Immature natural killer cell (primary cell): Measurements from ENCODE around the gene TEX54. TPM values are rescaled to one million over a fixed set of nuclear protein-coding genes. Genes with fewer than 3 reads are reported as not detected.
"Not testable (repeated sequence)": the region's sequence is repeated elsewhere in the genome, so short reads cannot be mapped to it uniquely, and the experiment has no call there.

Experiments
- DNase-seq, 3 donors: peaks; one replicate each; pipeline ENCODE4 v3.0.0; 2022; ENCODE audit warnings: mixed read lengths in 1 of 3
- H3K27ac Mint-ChIP-seq, 6 donors: one replicate each; pipeline ENCODE4 v1.8.0; 2020; ENCODE audit warnings: mixed read lengths in 6 of 6, mild to moderate bottlenecking in 5 of 6, inconsistent platforms in 4 of 6, moderate library complexity in 3 of 6
- H3K27me3 Mint-ChIP-seq, 3 donors: one replicate each; pipeline ENCODE4 v1.8.0; 2020 to 2021; ENCODE audit warnings: low read depth in 3 of 3, mild to moderate bottlenecking in 3 of 3, mixed read lengths in 3 of 3, moderate library complexity in 3 of 3, inconsistent platforms in 1 of 3
- H3K36me3 Mint-ChIP-seq, 3 donors: one replicate each; pipeline ENCODE4 v1.8.0; 2020; ENCODE audit warnings: mixed read lengths in 3 of 3, inconsistent platforms in 2 of 3, mild to moderate bottlenecking in 2 of 3
- H3K4me1 Mint-ChIP-seq, 2 donors: one replicate each; pipeline ENCODE4 v1.8.0; 2020; ENCODE audit warnings: inconsistent platforms in 2 of 2, mild to moderate bottlenecking in 2 of 2, mixed read lengths in 2 of 2, moderate library complexity in 1 of 2
- H3K4me3 Mint-ChIP-seq, 5 donors: one replicate each; pipeline ENCODE4 v1.8.0; 2020; ENCODE audit warnings: mild to moderate bottlenecking in 5 of 5, mixed read lengths in 5 of 5, inconsistent platforms in 3 of 5, moderate library complexity in 3 of 5
- H3K9me3 Mint-ChIP-seq, 6 donors: one replicate each; pipeline ENCODE4 v1.8.0; 2020; ENCODE audit warnings: mild to moderate bottlenecking in 6 of 6, mixed read lengths in 6 of 6, inconsistent platforms in 4 of 6, moderate library complexity in 3 of 6
- polyA plus RNA-seq, 3 donors: library from polyadenylated mRNA; unstranded; fragments of 300-500 nt; fragmentation: Illumina TruSeq; gene quantifications; one replicate each; pipeline ENCODE4 v1.2.3, GENCODE V29; 2021

The TEX54 gene
- polyA plus RNA-seq, 3 donors from 2014 or later = 2.0 to 3.1 TPM; not detected in 1

DNA sequence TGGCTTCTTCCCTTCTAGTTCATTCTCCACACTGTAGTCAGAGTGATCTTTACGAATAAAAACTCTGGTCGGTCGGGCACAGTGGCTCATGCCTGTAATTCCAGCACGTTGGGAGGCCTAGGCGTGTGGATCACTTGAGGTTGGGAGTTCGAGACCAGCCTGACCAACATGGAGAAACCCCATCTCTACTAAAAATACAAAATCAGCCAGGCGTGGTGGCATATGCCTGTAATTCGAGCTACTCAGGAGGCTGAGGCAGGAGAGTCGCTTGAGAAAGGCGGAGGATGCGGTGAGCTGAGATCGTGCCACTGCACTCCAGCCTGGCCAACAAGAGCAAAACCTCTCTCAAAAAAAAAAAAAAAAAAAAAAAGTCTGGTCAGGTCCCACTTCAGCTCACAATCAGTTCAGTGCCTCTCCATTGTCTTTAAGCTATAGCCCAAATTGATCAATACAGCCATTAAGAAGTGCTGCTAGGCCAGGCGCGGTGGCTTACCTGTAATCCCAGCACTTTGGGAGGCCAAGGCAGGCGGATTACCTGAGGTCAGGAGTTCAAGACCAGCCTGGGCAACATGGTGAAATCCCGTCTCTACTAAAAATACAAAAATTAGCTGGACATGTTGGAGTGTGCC lies 29.0 kb upstream of the TEX54 start:
- H3K4me1 Mint-ChIP-seq, H3K27me3 Mint-ChIP-seq, H3K27ac Mint-ChIP-seq, H3K9me3 Mint-ChIP-seq, DNase-seq, H3K36me3 Mint-ChIP-seq, H3K4me3 Mint-ChIP-seq: not testable (repeated sequence)

DNA sequence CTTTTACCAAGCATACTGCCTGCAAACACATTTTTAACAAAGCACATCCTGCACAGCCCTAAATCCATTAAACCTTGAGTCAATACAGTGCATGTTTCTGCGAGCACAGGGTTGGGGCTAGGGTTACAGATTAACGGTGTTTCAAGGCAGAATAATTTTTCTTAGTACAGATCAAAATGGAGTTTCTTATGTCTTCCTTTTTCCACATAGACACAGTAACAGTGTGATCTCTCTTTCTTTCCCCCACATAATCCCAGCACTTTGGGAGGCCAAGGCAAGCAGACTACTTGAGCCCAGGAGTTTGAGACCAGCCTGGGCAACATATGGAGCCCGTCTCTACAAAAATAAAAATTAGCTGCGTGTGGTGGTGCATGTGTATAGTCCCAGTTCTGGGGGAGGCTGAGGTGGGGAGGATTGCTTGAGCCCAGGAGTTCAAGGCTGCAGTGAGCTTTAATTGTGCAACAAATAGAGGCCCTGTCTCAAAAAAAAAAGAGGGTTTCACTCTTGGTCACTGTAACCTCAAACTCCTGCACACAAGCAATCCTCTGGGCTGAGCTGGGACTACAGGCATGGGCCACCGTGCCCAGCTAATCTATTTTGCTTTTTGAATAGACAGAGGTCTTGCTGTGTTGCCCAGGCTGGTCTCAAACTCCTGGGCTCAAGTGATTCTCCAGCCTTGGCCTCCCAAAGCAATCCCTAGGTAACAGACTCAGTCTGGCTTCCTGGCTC lies 28.4 kb upstream of the TEX54 start:
- Mint-ChIP-seq H3K36me3 (no peaks in the 10 kb centered on the region), H3K9me3 (no peaks in the 10 kb centered on the region), H3K4me1 (peaks cover 13 to 14% of the 10 kb centered on the region in 2 donors), H3K27me3 (peaks cover 2 to 12% (median 6%) of the 10 kb centered on the region in 3 donors), H3K27ac (no peak overlapping the region), H3K4me3 (no peak overlapping the region)
- no peak for DNase-seq

DNA sequence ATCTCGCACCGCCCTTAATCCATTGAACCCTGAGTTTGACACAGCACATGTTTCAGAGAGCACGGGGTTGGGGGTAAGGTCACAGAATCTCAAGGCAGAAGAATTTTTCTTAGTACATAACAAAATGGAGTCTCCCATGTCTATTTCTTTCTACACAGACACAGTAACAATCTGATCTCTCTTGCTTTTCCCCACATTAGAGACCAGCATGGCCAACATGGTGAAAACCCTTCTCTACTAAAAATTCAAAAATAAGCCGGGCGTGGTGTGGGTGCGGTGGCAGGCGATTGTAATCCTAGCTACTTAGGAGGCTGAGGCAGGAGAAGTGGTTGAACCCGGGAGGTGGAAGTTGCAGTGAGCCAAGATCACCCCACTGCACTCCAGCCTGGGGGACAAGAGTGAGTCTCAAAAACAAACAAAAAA lies 26.7 kb upstream of the TEX54 start:
- not testable (repeated sequence) for H3K9me3 Mint-ChIP-seq, H3K4me3 Mint-ChIP-seq, H3K27ac Mint-ChIP-seq

DNA sequence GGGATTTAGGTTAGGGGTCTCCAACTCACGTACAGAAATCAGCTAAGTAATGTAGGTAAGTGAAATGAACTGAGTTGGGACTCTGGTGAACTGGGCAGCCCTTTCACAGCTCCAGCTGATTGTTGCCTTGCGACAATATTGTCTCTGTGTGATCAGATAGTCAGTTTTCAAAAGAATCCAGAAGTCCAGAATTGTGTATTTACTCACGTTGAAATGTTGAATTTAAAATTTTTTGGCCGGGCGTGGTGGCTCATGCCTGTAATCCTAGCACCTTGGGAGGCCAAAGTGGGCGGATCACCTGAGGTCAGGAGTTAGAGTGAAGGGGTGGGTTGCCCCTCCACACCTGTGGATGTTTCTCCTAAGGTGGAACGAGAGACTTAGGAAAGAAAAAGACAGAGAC lies 25.6 kb upstream of the TEX54 start:
- Mint-ChIP-seq H3K9me3 (no peaks in the 10 kb centered on the region), H3K4me1 (peaks cover 41 to 42% of the 10 kb centered on the region in 2 donors), H3K27ac (no peak overlapping the region), H3K36me3 (peaks cover 0 to 19% (median 10%) of the 10 kb centered on the region in 3 donors), H3K4me3 (no peak overlapping the region), H3K27me3 (peaks cover 12 to 24% (median 14%) of the 10 kb centered on the region in 3 donors)
- DNase-seq = no peak

More for the DNA sequence above, 26.7 kb upstream of the TEX54 start:
- H3K36me3 Mint-ChIP-seq, DNase-seq: not testable (repeated sequence)
- H3K27me3 Mint-ChIP-seq = peaks cover 12 to 24% (median 14%) of the 10 kb centered on the region in 3 donors
- H3K4me1 Mint-ChIP-seq = peaks cover 30 to 31% of the 10 kb centered on the region in 2 donors

DNA sequence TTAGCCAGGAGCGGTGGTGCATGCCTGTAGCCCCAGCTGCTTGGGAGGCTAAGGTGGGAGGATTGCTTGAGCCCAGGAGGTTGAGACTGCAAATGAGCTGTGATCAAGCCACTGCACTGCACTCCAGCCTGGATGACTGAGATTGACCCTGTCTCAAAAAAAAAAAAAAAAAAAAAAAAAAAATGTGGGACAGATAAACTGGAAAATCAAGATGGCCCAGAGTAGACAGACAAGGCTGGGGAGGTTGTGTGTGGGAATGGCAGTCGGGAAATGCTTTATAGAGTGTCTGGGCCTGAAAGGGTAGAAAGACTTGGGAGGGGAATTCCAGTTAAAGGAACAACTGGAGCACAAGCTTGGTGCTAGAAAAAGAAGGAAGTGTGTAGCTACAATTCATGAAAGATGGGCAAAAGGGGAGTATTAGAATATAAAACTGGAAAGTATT lies 24.9 kb upstream of the TEX54 start:
- no peak for DNase-seq
- H3K9me3 Mint-ChIP-seq = no peaks in the 10 kb centered on the region
- H3K4me3 Mint-ChIP-seq = peak overlapping the region in 1 of 5 donors; percentile 4
- peaks cover 44 to 45% of the 10 kb centered on the region in 2 donors for H3K4me1 Mint-ChIP-seq
- H3K27me3 Mint-ChIP-seq = peaks cover 12 to 24% (median 14%) of the 10 kb centered on the region in 3 donors
- H3K36me3 Mint-ChIP-seq = peaks cover 5 to 25% (median 14%) of the 10 kb centered on the region in 3 donors
- no peak overlapping the region for H3K27ac Mint-ChIP-seq

DNA sequence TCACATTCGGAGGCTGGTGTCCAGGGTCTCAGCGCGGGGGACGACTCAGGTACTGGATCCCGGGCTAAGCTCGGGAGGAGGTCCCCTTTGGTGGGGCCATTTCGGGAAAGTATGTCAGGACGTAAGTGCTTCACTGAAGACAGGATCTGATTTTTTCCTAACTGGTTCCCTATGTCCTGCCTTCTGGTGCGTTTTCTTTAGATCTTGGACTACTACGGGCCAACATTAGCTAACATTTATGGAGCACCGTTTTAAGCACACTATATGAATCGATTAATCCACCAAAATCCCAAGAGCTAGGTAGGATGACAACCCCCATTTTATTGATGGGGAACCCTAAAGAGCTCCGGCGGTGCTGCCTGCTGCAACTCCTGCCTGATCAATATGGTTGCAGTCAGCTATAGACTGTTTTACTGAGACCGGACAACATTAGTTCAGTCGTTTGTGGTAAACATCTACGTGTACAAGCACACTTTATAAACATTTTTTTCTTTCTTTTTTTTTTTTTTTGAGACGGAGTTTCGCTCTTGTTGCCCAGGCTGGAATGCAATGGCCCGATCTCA lies 23.8 kb upstream of the TEX54 start:
- Mint-ChIP-seq H3K4me3 (peak overlapping the region; percentile 91 to 99 (median 98)), H3K36me3 (peaks cover 5 to 34% (median 14%) of the 10 kb centered on the region in 3 donors), H3K4me1 (peaks cover 41 to 50% of the 10 kb centered on the region in 2 donors), H3K9me3 (no peaks in the 10 kb centered on the region), H3K27me3 (peaks cover 12 to 24% (median 14%) of the 10 kb centered on the region in 3 donors), H3K27ac (peak overlapping the region; percentile 80 to 98 (median 92))
- peak in 1 of 3 donors; percentile 28 for DNase-seq

DNA sequence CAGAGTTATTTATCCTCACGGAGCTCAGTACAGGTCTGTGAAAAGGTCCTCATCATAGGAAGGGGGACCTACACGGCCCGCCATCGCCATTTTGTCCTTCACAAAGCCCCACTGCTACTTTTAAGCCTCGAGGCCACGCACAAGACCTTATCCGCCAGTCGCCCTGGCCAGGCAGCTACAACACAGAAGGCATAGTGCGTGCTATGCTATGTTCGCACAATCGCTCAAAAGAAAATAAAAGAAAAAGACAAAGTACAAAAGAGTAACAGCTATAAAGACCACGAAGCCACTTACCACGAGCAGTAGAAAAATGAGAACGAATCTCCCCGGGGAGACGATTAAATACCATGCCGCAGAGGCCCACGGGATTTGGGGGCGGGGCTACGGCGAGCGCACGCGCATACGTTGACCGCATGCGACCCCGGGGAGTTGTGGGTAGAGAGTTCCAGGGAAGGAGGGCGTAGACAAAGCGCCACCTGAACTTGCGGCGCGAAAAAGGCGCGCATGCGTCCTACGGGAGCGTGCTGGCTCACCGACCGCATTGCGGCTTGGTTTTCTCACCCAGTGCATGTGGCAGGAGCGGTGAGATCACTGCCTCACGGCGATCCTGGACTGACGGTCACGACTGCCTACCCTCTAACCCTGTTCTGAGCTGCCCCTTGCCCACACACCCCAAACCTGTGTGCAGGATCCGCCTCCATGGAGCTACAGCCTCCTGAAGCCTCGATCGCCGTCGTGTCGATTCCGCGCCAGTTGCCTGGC lies 23.1 kb upstream of the TEX54 start:
- Mint-ChIP-seq H3K9me3 (no peaks in the 10 kb centered on the region), H3K4me1 (peaks cover 41 to 50% of the 10 kb centered on the region in 2 donors), H3K4me3 (peak overlapping the region; percentile 91 to 99 (median 98)), H3K36me3 (peaks cover 5 to 34% (median 14%) of the 10 kb centered on the region in 3 donors), H3K27ac (peak overlapping the region; percentile 80 to 98 (median 92)), H3K27me3 (peaks cover 12 to 24% (median 14%) of the 10 kb centered on the region in 3 donors)
- DNase-seq = peak; percentile 99

DNA sequence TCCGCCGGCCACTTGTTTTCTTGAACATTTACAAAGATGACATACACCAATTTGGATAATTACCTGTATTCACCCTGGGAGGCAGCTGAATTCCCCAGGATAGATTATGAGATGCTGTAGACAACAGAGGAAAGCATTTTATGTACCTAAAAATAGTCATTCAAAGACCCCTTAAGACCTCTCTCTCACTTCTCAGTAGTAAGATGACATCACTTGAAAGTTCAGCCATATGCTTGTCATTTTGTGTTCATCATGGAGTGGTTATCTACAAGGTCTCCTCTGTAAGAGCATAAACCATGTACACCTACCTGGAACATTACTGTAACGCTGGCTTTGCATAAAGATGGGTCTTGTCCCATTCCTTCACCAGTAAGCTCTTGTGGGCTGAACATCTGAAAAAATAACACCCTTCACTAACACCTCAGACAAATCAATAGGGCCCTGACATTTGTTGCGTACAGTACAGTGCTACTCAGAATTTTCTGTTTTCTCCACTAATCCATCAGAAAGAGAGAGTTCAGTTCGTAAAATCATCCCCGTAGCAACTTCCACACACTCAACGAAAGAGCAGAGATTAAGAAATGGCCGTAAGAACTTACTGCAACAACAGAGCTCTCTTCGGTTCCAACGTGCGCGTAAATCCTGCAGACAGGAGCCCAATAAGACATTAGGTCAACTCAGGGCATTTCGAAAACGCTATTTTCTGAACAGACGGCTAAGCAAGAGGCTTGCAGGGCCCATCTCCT lies 22.4 kb upstream of the TEX54 start:
- Mint-ChIP-seq H3K4me3 (peak overlapping the region; percentile 91 to 99 (median 98)), H3K27ac (peak overlapping the region; percentile 80 to 98 (median 92)), H3K27me3 (peaks cover 12 to 24% (median 14%) of the 10 kb centered on the region in 3 donors), H3K9me3 (no peaks in the 10 kb centered on the region), H3K4me1 (peaks cover 41 to 50% of the 10 kb centered on the region in 2 donors), H3K36me3 (peaks cover 5 to 34% (median 14%) of the 10 kb centered on the region in 3 donors)
- DNase-seq = no peak

DNA sequence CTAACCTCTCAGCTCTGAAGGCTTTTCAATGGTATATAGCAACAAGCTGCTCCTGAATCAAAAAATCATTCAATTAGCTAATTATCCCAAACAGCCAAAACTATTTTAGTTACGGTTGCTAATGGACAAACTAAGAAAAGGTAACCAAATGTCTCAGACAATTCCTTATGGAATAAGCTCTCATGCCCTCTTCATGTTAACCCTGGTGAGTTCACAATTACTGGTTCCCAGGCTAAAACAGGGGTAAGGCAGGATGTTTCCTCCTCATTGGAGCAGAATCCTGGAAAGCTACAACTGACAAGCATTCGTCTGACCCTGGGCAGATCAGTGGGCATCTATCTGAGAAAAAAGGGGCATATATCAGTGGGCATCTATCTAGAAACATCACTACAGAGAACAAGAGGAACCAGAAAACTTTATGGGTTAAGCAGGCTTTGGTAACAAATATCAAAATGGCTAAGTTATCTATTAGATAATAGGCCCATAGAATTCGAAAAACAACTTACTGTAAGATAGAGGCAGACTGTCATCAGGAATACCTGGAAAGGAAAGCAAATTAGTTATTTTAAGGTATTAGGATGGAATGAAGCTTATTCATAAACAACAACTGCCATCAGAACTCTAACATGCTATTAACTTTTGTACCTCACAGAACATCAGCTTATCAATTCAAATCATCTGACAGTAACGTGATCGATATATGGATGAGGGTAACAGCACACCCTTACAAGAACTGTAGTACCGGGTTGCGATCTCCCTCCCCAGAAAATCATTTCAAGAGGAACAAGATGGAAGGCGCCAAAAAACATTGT lies 21.6 kb upstream of the TEX54 start:
- Mint-ChIP-seq H3K27me3 (peaks cover 12 to 22% (median 14%) of the 10 kb centered on the region in 3 donors), H3K27ac (peak overlapping the region; percentile 32 to 98 (median 90)), H3K4me3 (peak overlapping the region; percentile 91 to 99 (median 98)), H3K9me3 (no peaks in the 10 kb centered on the region), H3K4me1 (peaks cover 41 to 50% of the 10 kb centered on the region in 2 donors), H3K36me3 (peaks cover 5 to 34% (median 14%) of the 10 kb centered on the region in 3 donors)
- DNase-seq = no peak

DNA sequence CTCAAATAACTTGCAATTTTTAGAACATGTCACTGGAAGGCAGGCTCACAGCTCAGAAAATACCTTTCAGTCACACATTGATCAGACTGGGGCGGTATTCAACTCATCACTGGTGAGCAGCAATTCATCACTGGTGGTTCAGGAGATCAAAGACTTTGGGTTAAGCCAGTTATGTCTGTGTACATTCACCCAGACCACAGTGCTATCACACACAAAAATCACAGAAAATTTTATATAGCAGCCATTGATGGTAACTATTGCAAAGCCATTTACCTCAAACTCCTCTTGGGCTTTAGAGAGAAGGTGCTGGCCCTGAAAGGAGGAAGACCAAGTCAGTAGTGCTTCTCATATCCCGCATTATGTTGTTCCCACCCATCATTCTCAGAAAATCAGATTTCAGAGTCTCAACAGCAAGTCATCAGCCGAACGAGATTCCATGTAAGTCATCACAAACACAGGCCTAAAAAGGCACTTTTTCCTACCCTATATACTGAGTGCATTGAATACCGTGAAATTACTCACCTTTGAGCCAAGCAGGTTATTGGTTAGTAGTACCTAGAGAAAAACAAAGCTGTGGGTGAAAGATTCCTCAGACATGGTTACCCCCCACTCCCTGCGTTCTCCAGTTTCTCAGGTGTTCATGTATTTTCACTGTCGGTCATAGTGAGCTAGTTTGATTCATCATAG lies 20.8 kb upstream of the TEX54 start:
- Mint-ChIP-seq H3K4me1 (peaks cover 41 to 50% of the 10 kb centered on the region in 2 donors), H3K4me3 (peak overlapping the region in 4 of 5 donors; percentile 38 to 99 (median 94)), H3K27me3 (peaks cover 12 to 22% (median 14%) of the 10 kb centered on the region in 3 donors), H3K27ac (peak overlapping the region in 5 of 6 donors; percentile 11 to 90 (median 30)), H3K9me3 (no peaks in the 10 kb centered on the region), H3K36me3 (peaks cover 5 to 34% (median 14%) of the 10 kb centered on the region in 3 donors)
- DNase-seq = peak in 1 of 3 donors; percentile 25

DNA sequence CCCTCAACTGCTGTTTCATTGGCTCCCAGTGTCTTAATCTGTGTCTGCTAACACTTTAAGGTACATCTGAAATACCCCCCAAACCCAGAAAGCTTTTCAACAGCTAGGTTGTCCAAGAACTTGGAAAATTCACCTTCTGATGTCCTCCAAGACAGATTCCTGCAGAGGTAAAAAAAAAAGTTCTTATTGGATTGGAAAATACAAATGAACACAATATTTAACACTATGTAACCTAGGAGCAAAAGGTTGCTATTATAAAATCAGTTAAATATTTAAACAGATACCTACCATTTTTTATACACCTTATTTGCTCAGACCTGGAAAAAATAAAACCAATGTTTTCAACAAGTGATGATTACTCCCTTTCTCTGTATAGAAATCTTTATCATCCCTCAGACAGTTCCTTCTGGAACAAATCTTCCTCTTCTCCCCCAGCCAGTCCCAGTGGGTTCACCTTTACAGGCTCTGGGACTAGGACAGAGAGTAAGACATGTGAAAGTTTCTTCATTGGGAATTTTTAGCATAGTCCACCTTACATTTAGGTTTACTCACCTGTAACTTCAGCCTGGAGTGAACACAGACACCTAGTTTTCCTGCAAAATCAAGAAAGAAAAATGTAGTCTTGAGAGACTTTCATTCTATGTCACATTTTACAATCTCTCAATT lies 20.0 kb upstream of the TEX54 start:
- Mint-ChIP-seq H3K36me3 (peaks cover 5 to 34% (median 14%) of the 10 kb centered on the region in 3 donors), H3K9me3 (no peaks in the 10 kb centered on the region), H3K4me1 (peaks cover 41 to 50% of the 10 kb centered on the region in 2 donors), H3K27me3 (peaks cover 12 to 22% (median 14%) of the 10 kb centered on the region in 3 donors), H3K4me3 (peak overlapping the region in 1 of 5 donors; percentile 91), H3K27ac (peak overlapping the region in 5 of 6 donors; percentile 11 to 80 (median 35))
- no peak for DNase-seq
